WI38 (cell line): Measurements from ENCODE around the gene ENPP3.

Source experiments
- H3K4me3 ChIP-seq: 2 replicates; pipeline ENCODE4 v1.5.1; 2011; ENCODE audit warnings: low read depth, mild to moderate bottlenecking, control low read depth, low read length
- CTCF ChIP-seq: IDR thresholded peaks from 2 replicates; pipeline ENCODE4 v1.5.1; 2012; ENCODE audit warnings: low read depth, mild to moderate bottlenecking, control low read depth, low read length

Gene ENPP3

GRCh38 chr6:131795366-131795765 lies 158.3 kb downstream of the ENPP3 start:
- no peak for TF ChIP-seq CTCF
- no peak overlapping the region for H3K4me3 ChIP-seq
